DND-41 (cell line): ENCODE results near the gene XBP1.
A peak's percentile ranks its signal among the peaks of the same experiment; 100 is the strongest.

Experiments used
- ATAC-seq: fragments of 200-7000 bp; cut with Tn5 transposase; 3 replicates; pipeline ENCODE4 v1.9.1; 2021; ENCODE audit warnings: low read depth; ENCODE audit not compliant: insufficient read depth
- DNase-seq: peaks from one replicate; pipeline ENCODE4 v3.0.0-alpha.2; 2020
- H2AFZ ChIP-seq: 2 replicates; pipeline ENCODE4 v1.6.0; 2012; ENCODE audit warnings: low read depth, low read length
- H3K27ac ChIP-seq: 2 replicates; pipeline ENCODE4 v1.5.1; 2012; ENCODE audit warnings: low read length, inconsistent platforms
- H3K27me3 ChIP-seq: fragments of 200-600 bp; sonication (generic); 2 replicates; pipeline ENCODE4 v1.6.0; 2012; ENCODE audit warnings: low read length, mild to moderate bottlenecking, inconsistent platforms; ENCODE audit not compliant: insufficient read depth, poor library complexity
- H3K36me3 ChIP-seq: 2 replicates; pipeline ENCODE4 v1.5.1; 2012; ENCODE audit warnings: low read length, inconsistent platforms; ENCODE audit not compliant: insufficient read depth
- H3K4me1 ChIP-seq: 2 replicates; pipeline ENCODE4 v1.5.1; 2012; ENCODE audit warnings: mild to moderate bottlenecking, low read length; ENCODE audit not compliant: insufficient read depth
- H3K4me2 ChIP-seq: 2 replicates; pipeline ENCODE4 v1.6.0; 2012; ENCODE audit warnings: mild to moderate bottlenecking, moderate library complexity, low read length, inconsistent platforms; ENCODE audit not compliant: insufficient read depth
- H3K4me3 ChIP-seq, 2 experiments: fragments of 200-600 bp in 1 of 2; shearing (Covaris generic) in 1 of 2; 2 replicates each; pipeline ENCODE4 v1.5.1; 2012 to 2016; ENCODE audit warnings: inconsistent platforms in 2 of 2, low read length in 2 of 2, mild to moderate bottlenecking in 2 of 2, low read depth in 1 of 2, moderate library complexity in 1 of 2
- H3K79me2 ChIP-seq: 2 replicates; pipeline ENCODE4 v1.6.0; 2012; ENCODE audit warnings: low read length, inconsistent platforms; ENCODE audit not compliant: insufficient read depth
- H3K9ac ChIP-seq: 2 replicates; pipeline ENCODE4 v1.6.0; 2012; ENCODE audit warnings: low read depth, mild to moderate bottlenecking, inconsistent platforms, low read length, moderate library complexity
- H3K9me3 ChIP-seq: 2 replicates; pipeline ENCODE4 v1.5.1; 2012; ENCODE audit warnings: low read length, moderate library complexity, mild to moderate bottlenecking, inconsistent platforms; ENCODE audit not compliant: insufficient read depth, severe bottlenecking
- H4K20me1 ChIP-seq: 2 replicates; pipeline ENCODE4 v1.6.0; 2012; ENCODE audit warnings: low read length; ENCODE audit not compliant: insufficient read depth
- EZH2 ChIP-seq: IDR thresholded peaks from 3 replicates; pipeline ENCODE4 v1.6.1; 2012; ENCODE audit warnings: borderline replicate concordance, low read depth, mild to moderate bottlenecking, moderate library complexity, low read length, inconsistent platforms; ENCODE audit not compliant: severe bottlenecking
- TF ChIP-seq, protein P1 (sequence below): IDR thresholded peaks from 2 replicates; pipeline ENCODE4 v1.5.1; 2012; ENCODE audit warnings: borderline replicate concordance, low read length, moderate library complexity, mild to moderate bottlenecking; ENCODE audit not compliant: poor library complexity, severe bottlenecking; ENCODE audit errors: extremely low read depth

XBP1 gene

DNA sequence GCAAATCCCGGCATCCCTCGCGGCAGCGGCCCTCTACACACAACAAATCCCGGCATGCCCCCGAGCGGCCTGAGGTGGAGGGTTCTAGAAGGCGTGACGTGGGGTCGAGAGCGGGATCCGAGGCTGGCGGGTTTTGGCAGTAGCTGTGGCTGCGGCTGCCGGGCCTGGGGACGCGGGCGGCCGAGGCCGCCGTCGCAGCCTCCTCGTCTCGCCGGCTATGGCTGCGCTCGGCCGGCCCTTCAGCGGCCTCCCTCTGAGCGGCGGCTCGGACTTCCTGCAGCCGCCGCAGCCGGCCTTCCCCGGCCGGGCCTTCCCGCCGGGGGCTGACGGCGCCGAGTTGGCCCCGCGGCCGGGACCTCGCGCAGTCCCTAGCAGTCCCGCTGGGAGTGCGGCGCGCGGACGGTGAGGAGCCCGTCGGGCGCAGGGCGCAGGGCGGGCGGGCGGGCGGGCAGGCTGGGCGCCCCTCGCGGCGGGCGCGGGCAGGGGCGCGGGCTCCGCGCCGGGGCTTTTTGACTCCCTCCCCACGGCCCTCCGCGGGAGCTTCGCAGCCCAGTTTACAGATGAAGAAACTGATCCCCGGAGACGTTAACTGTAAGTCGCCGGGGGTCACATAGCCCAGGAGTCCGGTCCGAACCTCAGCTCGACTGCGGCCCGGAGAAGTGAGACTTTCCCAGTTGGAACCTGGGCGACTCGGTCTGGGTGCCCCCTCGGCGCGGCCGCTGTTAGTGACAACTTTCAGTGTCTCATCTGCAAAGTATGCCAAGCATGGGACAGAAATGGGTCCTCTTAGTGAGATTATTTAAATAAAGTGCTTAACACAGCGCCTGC, 27.5 kb downstream of the XBP1 start, which contains the start of gene CCDC117:
CCDC117 (plus strand) TSS at position 63 of the 828 bp plus-strand sequence; CDS start at position 218, 155 bp downstream.
- DNase-seq (peak; percentile 95), ATAC-seq (peak; percentile 94)
- peak within 1 kb of the TSS; percentile 93 for H2AFZ ChIP-seq

DNA sequence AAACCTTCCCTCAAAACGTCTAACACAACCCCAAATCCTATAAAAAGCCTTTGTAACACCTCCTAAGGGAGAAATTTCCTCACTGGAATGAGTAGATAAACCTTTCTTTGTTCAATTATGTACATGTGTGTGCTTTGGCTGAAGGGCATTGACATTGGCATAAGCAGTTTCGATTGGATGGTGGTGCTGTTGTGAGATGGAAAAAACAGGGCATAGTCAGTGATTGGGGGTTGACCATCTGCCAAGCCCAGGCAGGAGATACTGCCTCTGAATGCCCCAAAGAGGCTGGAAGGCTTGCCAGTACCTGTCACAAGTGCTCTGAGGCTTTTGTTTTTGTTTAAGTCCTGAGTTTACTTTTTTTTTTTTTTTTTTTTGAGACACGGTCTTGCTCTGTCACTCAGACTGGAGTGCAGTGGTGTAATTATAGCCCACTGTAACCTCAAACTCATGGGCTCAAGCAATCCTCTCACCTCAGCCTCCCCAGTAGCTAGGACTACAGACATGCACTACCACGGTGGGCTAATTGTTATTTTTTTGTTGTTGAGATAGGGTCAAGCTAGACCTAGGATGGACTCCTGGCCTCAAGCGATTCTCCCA, 29.1 kb downstream of the XBP1 start:
- TF ChIP-seq, protein P1, sequence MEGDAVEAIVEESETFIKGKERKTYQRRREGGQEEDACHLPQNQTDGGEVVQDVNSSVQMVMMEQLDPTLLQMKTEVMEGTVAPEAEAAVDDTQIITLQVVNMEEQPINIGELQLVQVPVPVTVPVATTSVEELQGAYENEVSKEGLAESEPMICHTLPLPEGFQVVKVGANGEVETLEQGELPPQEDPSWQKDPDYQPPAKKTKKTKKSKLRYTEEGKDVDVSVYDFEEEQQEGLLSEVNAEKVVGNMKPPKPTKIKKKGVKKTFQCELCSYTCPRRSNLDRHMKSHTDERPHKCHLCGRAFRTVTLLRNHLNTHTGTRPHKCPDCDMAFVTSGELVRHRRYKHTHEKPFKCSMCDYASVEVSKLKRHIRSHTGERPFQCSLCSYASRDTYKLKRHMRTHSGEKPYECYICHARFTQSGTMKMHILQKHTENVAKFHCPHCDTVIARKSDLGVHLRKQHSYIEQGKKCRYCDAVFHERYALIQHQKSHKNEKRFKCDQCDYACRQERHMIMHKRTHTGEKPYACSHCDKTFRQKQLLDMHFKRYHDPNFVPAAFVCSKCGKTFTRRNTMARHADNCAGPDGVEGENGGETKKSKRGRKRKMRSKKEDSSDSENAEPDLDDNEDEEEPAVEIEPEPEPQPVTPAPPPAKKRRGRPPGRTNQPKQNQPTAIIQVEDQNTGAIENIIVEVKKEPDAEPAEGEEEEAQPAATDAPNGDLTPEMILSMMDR: no peak
- no peak for TF ChIP-seq EZH2
- Histone ChIP-seq H3K4me3 (no peak overlapping the region), H4K20me1 (peaks cover 11% of the 10 kb centered on the region; the same call in 1 of the 2 replicates), H3K36me3 (peaks cover 20% of the 10 kb centered on the region), H3K4me1 (peaks cover 35% of the 10 kb centered on the region), H3K27ac (no peak overlapping the region), H3K27me3 (no peaks in the 10 kb centered on the region), H3K79me2 (peaks cover 38% of the 10 kb centered on the region), H2AFZ (no peak overlapping the region), H3K4me2 (no peak overlapping the region), H3K9me3 (no peaks in the 10 kb centered on the region), H3K9ac (no peak overlapping the region)
- ATAC-seq: no peak
- DNase-seq: no peak

More for the DNA sequence above, 27.5 kb downstream of the XBP1 start, which contains the start of gene CCDC117:
- Histone ChIP-seq H3K4me3 (peak within 1 kb of the TSS; percentile 76 to 88), H3K9ac (peak within 1 kb of the TSS; percentile 94), H4K20me1 (peaks cover 17% of the 10 kb centered on the region; the same call in 1 of the 2 replicates), H3K36me3 (peaks cover 34% of the 10 kb centered on the region), H3K9me3 (no peaks in the 10 kb centered on the region), H3K4me2 (peak within 1 kb of the TSS; percentile 97), H3K4me1 (peaks cover 43% of the 10 kb centered on the region), H3K27ac (peak within 1 kb of the TSS; percentile 85), H3K79me2 (peaks cover 54% of the 10 kb centered on the region), H3K27me3 (no peaks in the 10 kb centered on the region)
- TF ChIP-seq EZH2: no peak
- TF ChIP-seq, protein P1: peak; percentile 58

DNA sequence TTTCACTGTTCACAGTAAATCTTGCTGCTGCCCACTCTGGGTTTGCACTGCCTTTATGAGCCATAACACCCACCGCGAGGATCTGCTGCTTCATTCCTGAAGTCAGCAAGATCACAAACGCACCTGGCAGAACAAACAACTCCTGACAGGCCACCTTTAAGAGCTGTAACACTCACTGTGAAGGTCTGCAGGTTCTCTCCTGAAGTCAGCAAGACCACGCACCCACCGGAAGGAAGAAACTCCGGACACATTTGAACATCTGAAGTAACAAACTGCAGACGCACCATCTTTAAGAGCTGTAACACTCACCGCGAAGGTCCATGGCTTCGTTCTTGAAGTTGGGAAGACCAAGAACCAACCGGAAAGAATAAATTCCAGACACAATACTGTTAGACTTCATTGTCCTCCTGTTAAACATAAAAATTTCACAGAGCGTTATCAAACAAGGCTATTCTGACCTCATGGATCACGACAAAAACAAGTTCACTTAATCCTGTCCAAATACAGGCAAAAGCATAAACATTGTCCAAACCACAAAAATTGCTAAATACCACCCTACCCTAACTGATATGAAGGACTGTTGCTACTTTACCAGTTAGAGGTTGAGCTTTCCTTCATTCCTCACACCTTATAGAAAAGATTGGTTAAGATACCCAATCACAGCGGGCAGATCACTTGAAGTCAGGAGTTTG, 30.8 kb downstream of the XBP1 start:
- H3K9ac ChIP-seq: no peak overlapping the region
- TF ChIP-seq, protein P1: no peak
- H3K36me3 ChIP-seq: peaks cover 3% of the 10 kb centered on the region
- peaks cover 21% of the 10 kb centered on the region for H3K79me2 ChIP-seq
- ATAC-seq (no peak), DNase-seq (no peak)
- no peak overlapping the region for H3K27ac ChIP-seq
- H3K4me2 ChIP-seq: no peak overlapping the region
- peaks cover 5% of the 10 kb centered on the region; the same call in 1 of the 2 replicates for H4K20me1 ChIP-seq
- no peak overlapping the region for H2AFZ ChIP-seq
- no peaks in the 10 kb centered on the region for H3K9me3 ChIP-seq
- H3K4me1 ChIP-seq: peaks cover 17% of the 10 kb centered on the region
- no peaks in the 10 kb centered on the region for H3K27me3 ChIP-seq
- no peak overlapping the region for H3K4me3 ChIP-seq
